HS-5 (cell line): ENCODE data around the gene FAM83G.
"Not testable (repeated sequence)": the region's sequence is repeated elsewhere in the genome, so short reads cannot be mapped to it uniquely, and the experiment has no call there.

ENCODE experiments used
- DNase-seq: peaks from one replicate; pipeline ENCODE4 v3.0.0-alpha.2; 2012; ENCODE audit warnings: low read depth

Gene FAM83G

DNA sequence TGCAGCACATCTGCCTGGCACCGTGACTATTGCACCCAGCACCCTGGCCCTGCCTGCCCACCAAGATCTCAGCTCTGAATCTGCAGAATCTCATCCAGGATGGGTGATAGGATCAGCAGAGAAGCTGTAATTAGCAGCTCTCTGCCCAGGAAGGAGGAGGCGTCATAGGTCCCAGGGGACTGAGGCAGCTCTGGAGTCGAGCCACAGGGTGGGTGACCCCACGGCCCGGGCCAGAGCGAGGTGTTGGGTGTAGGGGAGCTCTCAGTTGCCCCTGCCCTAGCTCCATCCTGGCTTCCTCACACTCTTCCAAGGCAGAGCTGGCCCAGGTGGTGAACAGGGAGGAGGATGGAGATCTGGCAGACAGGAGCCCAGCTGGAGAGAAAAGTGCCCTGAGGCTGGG lies 18.2 kb upstream of the FAM83G start:
- DNase-seq: no peak

DNA sequence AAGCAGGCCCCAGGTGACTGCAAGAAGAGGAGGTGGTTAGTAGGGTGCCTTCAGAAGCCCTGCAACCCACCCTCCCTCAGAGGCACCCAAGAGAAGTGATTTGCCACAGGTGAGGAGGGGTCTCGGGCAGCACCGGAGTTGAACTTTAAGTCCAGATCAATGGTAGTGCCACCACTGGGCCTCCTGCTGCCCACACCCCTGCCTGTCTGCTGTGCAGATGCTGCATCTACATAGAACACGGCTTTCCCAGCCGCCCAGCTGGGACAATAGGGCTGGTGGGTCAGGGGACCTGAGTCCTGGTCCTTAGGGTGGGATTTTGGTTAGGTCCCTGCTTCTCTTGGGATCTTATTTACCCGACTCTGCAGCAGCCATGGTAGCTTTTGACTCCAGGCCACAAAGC lies 17.6 kb upstream of the FAM83G start:
- no peak for DNase-seq

DNA sequence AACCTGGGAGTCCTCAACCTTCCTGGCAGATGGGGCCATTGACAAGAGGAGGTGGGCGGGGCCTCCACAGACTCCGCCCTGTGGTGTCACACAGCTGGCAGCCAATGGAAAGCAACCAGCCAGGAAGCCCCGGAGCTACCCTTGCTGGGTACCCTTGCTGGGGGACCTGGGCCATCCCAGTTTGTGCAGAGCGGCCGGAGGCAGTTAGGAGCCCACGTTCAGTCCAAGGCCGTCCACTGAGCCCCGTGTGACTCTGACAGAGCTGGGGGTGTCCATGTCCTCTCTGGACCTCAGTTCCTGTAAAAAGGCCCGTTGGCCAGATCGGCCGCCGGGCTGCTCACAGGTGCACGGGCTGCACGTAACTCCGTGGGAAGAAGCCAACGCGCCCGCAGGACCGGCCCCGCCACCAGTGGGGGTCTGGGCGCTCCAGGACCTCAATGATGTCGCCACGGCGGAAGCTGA lies 17.1 kb upstream of the FAM83G start:
- no peak for DNase-seq

DNA sequence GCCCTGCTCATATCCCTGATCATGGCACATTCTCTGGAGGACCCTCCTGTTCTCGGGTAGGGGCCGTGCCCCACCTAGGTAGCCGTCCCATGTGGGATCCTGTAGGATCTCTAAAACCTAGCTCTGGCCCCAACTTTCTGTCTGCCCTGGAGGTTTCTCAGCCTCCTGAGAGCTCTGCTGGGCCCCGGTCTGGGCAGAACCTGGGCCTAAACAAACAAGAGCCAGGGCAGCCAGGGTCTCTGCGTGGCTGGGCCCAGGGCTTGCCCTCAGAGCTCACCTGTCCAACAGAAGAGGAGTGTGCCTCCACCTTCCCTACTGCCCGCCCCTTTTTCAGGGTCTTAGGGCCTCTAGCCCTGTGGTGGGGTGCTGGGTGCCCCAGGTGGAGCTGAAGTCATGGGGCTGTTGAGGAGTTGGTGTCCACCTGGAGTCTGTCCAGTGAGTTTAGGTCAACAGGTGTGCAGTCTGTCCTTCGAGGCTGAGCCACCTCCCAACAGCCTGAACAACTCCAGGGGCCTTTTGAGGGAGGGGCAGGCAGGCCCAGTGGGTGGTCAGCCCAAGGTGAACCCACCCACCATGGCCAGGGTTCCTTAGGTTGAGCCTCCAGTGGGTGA lies 16.6 kb upstream of the FAM83G start:
- DNase-seq: not testable (repeated sequence)

DNA sequence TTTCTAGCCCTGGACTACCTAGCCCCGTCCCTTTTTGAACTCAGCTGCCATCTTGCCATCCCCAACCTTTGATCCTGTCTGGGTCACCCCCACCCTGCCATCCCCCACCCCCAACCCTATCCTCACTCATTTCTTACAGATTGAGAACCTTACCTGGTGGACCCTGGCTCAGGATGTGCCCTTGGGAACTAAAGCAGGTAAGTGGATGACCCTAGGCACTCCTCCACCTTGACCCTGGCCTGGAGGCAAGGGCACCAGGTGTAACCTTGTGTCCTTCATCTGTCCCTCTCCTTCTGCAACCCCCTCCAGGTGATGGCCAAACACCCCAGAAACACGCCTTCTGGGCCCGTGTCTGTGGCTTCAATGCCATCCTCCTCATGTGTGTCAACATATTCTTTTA lies 15.5 kb upstream of the FAM83G start:
- no peak for DNase-seq

DNA sequence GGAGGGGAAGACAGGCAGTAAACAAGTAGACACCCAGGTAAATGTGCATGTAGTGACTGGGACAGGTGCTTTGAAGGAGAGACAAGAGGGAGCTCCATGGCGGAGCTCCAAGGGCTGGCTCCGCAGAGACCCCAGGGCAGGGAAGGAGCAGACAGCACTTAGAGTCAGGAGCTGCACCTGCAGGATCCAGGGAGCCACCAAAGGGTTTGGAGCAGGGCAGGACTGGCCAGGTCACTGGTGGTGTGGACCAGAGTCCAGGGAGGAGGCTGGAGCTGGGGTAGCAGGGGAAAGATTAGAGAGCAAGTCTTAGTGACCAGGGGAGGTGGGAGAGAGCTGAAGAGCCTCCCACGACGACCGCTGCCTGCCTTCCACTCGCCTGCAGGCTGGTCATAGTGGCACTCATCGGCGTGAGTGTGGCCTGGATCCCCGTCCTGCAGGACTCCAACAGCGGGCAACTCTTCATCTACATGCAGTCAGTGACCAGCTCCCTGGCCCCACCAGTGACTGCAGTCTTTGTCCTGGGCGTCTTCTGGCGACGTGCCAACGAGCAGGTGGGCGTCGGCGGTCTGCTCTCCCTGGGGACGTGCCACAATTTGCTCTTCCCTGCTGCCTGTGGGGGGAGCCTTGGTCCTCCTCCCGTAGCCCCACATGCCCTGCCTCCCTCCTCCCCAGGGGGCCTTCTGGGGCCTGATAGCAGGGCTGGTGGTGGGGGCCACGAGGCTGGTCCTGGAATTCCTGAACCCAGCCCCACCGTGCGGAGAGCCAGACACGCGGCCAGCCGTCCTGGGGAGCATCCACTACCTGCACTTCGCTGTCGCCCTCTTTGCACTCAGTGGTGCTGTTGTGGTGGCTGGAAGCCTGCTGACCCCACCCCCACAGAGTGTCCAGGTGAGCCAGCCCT lies 14.7 kb upstream of the FAM83G start:
- no peak for DNase-seq

DNA sequence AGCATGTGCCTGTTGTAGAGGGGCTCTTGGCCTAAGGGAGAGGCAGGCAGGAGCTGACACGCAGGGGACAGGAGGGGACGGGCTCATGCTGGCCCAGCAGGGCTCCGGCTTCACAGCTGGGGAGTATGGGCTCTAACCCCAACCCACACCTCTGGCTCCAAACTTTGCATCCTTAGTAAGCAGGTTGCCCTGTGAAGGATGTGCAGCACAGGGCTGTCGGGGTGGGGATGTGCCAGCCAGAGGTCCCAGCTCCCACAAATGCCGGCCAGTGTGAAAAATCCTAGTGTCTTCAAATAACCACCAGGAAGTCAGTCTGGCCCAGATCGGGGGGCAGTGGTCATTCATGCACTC lies 14.0 kb upstream of the FAM83G start:
- no peak for DNase-seq

DNA sequence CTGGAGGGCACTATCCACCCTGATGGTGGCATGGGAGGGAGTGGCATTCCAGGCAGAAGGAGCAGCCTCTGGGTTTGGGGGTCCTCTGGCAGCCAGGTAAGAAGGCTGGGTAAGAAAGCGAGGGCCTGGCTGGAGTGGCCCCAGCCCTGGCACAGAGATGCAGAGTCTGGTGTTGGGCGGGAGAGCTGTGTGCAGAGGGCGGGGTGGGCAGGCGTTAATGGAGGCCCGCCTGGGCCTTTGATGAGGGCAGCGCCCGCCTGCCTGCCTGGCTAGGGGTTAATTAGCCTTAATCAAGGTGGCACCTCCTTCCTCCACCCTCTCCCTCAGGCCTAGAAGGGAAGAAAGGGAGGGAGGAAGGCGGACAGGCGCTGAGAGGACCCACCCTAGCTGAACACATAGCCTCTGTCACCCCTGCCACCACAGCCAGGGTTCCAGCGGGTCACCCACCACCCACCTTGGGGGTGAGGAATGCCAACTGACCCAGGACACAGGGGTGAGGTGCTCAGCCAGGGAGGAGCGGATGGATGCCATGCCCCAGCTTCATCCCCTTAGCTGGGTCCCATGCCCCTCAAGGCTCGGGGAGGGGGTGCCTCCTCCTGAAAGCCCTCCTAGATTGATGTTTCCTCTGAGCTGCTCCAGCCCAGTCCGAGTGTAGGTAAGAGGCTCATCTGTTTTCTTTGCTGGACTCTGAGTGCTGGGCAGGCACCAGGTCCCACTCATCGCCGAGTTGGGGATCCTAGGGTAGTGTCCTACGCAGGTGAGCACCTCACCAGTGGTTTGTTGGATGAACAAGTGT lies 13.4 kb upstream of the FAM83G start:
- DNase-seq: no peak

DNA sequence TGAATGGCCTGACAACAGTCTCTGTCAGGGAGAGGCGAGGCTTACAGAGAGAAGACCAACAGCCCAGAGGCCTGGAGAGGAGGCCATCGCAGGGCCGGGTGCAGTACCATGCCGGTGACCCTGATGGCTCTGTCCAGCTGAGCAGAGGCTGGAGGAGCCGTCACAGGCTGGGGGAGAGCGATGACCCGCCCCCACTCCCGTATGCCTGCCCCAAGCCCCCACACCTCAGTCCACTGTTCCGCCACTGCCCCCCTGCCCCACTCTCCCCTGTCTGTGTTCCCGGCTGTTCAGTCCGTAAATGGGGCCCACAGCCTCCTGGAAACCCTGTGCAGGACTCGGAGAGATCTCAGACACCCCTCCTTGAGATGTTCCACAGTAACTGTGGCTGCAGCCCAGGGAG lies 12.8 kb upstream of the FAM83G start:
- no peak for DNase-seq

DNA sequence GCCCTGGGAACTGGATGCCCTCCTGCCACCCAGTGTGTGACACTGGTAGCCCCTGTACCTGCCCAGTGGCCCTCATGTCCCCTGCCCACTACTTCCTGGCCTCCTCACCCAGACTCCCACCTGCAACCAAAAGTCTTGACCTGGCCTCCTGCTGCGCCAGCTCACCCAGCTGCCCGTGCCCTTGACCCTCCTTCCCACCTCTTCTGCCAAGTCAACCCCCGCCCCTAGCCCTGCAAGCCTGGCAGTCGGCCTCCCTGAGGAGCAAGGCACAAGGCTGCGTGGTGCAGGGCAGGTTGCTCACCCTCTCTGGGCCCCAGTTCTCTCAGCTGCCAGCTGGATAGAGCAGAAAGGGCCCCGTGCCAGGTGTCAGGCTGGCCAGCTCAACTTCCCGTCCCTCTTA lies 12.3 kb upstream of the FAM83G start:
- DNase-seq: no peak

DNA sequence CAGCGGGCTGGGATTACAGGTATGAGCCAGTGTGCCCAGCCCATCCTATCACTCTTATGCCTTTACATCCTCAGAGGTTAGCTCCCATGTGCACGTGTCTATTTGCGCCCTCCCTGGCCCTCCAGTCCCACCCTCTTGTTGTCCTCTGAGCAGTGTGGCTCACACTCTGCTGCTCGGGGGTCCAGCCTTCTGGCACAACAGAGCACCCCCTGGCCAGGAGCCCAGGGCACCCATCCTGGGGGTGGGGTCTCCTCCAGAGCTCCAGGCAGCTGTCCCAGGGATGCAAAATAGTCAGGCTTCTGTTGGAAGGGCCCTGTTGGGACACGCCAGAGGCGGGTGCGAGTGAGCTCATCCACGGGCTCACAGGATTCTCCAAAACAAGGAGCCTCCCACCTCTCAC lies 11.7 kb upstream of the FAM83G start:
- no peak for DNase-seq

DNA sequence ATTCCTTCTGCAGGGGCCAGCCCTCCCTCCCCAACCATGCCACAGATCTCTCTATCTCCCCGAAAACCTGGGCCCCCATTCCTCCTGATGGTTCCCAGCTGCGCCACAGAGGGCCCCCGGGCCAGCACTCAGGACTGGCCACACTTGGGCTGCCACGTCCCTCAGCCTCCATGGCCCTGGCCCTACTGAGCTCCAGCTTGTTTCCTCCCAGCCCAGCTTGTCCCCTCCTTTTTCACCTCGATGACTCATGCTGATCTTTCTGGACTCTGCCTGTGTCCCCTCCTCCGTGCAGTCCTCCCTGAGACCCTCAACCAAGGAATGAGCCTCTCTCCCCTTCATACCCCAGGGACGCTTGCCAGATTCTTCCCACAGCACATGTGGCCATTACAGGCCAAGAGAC lies 10.9 kb upstream of the FAM83G start:
- no peak for DNase-seq

DNA sequence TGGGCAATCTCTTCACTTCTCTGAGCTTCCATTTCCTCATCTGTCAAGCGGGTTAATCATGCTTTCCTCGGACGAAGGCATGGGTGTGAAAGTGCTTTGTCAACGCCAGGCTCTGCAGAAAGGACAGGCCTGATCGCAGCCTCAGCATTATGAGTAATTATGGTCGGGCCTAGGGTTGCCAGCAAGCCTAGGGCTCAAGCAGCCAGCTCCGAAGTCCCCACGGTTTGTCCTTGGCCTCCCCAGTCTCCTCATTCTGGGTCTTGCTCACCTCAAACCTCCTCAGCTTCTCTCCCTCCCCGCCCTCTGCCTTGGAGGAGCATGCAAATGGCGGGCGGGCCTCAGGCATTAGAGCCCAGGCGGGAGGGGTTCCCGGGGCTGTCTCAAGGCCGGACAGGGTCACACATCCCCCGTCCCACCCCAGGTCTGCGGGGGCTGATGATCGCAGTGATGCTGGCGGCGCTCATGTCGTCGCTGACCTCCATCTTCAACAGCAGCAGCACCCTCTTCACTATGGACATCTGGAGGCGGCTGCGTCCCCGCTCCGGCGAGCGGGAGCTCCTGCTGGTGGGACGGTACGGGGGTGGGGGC lies 10.2 kb upstream of the FAM83G start:
- no peak for DNase-seq

DNA sequence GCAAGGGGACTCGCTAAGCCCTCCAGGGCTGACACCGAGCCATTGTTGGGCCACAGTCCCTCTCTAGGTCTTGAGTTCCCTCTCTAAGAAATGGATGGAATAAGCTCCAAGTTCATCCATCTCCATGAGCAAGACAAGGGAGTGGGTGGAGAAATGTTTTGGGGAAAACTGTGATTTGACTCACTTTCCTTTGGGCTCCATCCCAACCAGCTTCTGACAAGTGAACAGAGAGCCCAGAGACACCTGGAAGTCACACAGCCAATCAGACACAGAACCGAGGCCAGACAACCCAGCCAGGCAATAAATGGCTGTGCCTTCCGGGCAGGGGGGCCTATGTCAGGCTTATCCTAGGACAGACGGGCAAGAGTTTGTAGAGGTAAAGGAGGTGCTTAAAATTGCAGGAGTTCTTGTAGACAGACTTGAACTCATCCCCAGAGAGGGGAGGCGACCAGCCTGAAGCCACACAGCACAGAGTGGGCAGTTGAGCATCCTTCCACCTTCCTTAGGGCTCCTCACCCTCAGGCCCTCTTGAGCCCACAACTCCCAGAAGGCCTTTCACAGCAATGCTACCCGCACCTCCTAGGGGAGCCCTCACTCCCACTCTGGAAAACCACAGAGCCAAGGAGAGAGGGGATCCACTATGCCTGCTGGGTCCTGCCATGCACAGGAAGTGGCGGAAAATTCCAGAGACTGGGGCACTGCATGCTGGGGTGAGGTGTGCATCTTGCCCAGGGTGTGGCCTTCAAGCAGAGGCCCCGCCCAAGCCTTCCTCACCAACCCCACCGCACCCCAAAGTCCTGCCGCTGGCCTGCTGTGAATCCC lies 9.5 kb upstream of the FAM83G start:
- no peak for DNase-seq

DNA sequence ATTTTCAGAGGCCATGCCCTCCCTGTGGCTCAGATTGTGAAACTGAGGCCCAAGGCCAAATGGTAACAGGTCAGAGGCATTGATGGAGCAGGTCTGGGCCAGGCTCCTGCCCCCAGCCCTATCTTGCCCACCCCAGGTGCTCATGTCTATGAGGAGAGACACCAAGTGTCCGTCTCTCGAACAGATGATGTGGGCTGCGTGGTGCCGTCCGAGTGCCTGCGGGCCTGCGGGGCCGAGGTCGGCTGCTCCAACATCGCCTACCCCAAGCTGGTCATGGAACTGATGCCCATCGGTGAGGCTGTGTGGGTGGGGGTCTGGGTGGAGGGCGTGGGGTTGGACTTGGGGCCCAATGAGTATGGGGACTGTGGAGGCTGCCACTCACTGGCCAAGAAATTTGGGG lies 8.7 kb upstream of the FAM83G start:
- DNase-seq: no peak

DNA sequence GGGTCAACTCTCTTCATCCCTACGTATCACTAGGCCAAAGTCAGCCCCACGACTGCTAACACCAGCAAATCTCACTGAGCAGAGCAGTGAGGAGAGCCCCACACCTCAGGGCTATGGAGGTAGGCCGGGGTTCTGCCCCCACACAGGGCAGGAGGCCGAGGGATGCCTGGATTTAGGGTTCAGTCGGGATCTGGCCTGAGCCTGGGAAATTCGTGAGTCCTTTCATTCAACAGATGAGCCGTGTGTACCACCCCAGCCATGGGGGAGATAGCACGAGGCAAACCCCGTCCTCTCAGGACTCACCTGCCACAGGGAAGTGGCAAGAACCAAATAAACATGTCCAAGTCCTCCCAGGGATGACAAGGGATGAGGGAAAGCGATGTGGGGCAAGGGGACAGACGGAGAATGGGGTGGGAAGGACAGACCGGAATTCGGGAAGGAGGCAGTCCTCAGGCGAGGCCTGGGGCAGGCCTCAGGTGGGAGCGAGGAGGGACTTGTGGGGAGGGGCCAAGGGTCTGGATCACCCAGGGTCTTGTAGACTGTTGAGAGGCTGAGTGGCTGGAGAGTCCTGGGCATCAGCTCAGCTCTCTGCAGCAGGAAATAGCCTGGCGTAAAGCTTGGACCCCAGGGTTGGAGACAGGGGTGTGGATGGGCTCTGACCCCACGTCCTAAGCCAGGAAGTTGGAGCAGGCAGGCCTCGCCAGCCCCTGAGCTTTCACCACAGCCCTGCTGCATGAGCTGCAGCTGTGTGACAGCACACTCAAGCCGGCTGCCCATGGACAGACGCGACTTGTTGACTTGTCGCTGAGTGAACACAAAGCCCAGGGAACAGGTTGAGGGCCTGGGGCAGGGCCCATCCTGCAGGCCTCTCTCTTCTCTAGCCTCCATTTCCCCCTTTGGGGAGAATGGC lies 7.9 kb upstream of the FAM83G start:
- no peak for DNase-seq

DNA sequence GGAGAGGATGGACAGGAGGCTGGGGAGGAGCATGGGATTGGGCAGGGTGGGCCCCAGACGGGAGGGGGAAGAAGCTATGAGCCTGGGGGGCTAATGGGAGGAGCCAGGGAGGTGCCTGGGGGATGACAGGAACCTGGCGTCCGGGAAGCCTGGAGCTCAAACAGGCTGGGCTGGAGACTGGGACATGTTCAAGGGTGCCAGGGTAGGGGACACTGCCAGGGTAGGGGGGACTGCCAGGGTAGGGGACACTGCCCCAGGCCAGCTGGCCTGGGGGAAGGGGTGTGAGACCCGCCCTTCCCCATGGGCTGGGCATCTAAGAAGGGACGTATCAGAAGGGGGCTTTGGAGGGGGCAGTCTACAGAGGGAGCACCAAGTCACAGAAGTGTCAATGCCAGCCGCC lies 7.0 kb upstream of the FAM83G start:
- DNase-seq: no peak

DNA sequence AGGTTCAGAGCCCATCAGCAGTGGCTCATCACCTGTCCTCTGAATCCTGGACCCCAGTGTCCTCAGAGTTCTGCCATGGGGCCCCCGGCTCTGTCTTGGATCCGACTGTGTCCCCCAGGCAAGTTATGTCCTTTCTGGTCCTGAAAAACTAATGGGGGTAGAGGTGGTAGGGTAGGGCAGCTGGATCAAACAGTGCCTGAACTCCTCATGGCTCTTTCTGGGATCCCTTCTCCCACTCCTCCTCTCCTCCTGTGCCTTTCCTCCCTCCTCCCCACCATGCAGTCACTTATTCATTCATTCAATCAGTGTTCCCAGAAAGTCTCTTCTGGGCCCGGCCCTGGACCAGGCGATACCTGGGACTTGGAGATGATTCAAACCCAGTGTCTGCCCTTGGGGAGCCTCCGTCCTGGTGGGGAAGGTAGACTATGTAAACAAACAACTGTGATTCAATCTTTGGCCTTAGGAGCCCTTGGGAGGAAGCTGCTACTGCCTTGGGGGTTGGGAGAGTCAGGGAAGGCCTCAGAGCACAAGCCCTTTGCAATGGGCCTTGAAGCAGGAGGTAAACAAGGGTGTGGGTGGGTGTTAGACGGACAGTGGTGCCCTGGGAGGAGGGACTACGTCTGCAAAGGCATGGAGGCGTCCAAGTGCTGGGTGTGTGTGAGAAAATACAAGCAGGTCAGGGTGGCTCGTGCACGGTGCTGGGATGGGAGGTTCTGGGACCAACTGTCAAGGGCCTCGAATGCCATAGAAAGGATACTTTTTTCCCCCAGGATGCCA lies 6.4 kb upstream of the FAM83G start:
- no peak for DNase-seq

DNA sequence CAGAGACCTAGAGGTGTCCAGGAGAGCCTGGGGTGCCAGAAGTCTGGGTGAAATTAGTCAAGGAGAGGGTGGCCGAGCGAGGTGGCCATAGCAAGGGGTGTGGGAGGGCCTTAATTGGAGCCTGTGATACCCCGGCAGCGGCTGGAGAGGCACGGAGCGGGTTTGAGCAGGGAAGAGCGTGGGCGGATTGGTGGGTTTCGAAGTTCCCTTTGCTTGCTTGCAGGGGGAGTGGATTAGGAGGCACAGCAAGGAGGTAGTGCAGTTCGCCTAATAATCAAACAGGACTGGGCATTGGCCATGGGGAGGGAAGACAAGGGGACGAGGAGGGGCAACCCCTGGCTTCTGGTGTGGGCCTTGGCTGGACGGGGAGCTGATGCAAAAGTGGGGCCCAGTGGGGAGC lies 5.4 kb upstream of the FAM83G start:
- DNase-seq: no peak

DNA sequence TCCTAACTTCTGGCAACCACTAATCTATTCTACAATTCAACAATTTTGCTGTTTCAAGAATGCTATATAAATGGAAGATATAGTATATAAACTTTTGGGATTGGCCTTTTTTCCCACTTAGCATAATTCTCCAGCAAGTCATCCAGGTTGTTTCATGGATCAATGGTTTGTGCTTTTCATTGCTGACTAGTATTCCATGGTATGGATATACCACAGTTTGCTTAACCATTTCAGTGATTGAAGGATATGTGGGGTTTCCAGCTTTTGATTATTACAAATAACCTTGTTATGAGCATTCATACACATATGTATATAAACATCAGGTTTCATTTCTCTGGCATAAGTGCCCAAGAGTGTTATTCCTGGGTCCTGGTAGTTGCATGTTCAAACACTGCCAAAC lies 2.1 kb upstream of the FAM83G start:
- DNase-seq: no peak
